ENCODE results near the gene SERPINC1. TPM values are rescaled to one million over a fixed set of nuclear protein-coding genes. Genes with fewer than 3 reads are reported as not detected.
"Not testable (repeated sequence)": the region's sequence is repeated elsewhere in the genome, so short reads cannot be mapped to it uniquely, and the experiment has no call there.

Gene SERPINC1
- total and polyA plus RNA-seq, 7 donors, result 0.08 to 5.3 (median 0.37) TPM; not detected in 3

GRCh38 chr1:173887627-173888026 is 29.5 kb downstream of the SERPINC1 start:
- no peak for TF ChIP-seq CTCF (IDR thresholded peaks at IDR 0.05)
- intact Hi-C loops (cut with DNase I), result no loop called here
- no peak for ATAC-seq

GRCh38 chr1:173886746-173887611 is 30.1 kb downstream of the SERPINC1 start:
- 86 to 89% (median 88%) methylated on average over 4 of the region's 4 CpGs for WGBS, 3 donors
- DNase-seq (no peak), ATAC-seq (no peak)
- no peaks in the 10 kb centered on the region for H3K4me1 ChIP-seq
- no peak overlapping the region for H3K27ac ChIP-seq
- intact Hi-C loops (cut with DNase I), result no loop called here
- no peaks in the 10 kb centered on the region for H3K27me3 ChIP-seq (ENCODE audit: insufficient read depth in 3 of 3, low read length in 2 of 3)
- peaks cover 0 to 41% of the 10 kb centered on the region in 2 donors for H3K36me3 ChIP-seq (ENCODE audit: insufficient read depth in 1 of 2, low read depth in 1 of 2)
- no peak overlapping the region for H3K4me3 ChIP-seq
- H3K9me3 ChIP-seq, result no peaks in the 10 kb centered on the region
- TF ChIP-seq CTCF (IDR thresholded peaks at IDR 0.05), result no peak

More at GRCh38 chr1:173887627-173888026, 29.5 kb downstream of the SERPINC1 start:
- no peak overlapping the region for H3K27ac ChIP-seq
- H3K4me3 ChIP-seq, result no peak overlapping the region
- no peak for DNase-seq
- H3K4me1 ChIP-seq, result no peaks in the 10 kb centered on the region
- H3K9me3 ChIP-seq, result no peaks in the 10 kb centered on the region
- peaks cover 0 to 41% of the 10 kb centered on the region in 2 donors for H3K36me3 ChIP-seq (ENCODE audit: insufficient read depth in 1 of 2, low read depth in 1 of 2)
- WGBS, 3 donors, result 98 to 99% (median 98%) methylated on average over 2 of the region's 2 CpGs
- no peaks in the 10 kb centered on the region for H3K27me3 ChIP-seq (ENCODE audit: insufficient read depth in 3 of 3, low read length in 2 of 3)

- ATAC-seq, result no peak
- H3K27ac ChIP-seq, result no peak overlapping the region
- WGBS, 3 donors, result 71 to 86% (median 74%) methylated on average over 5 of the region's 5 CpGs
- H3K4me3 ChIP-seq, result no peak overlapping the region
- no peak for DNase-seq
- TF ChIP-seq CTCF (IDR thresholded peaks at IDR 0.05), result no peak
- H3K4me1 ChIP-seq, result no peaks in the 10 kb centered on the region
- peaks cover 0 to 45% of the 10 kb centered on the region in 2 donors for H3K36me3 ChIP-seq (ENCODE audit: insufficient read depth in 1 of 2, low read depth in 1 of 2)
- H3K27me3 ChIP-seq (ENCODE audit: insufficient read depth in 3 of 3, low read length in 2 of 3), result no peaks in the 10 kb centered on the region
- intact Hi-C loops (cut with DNase I), result no loop called here
- H3K9me3 ChIP-seq, result no peaks in the 10 kb centered on the region
These were observed 32.4 kb downstream of the SERPINC1 start for GRCh38 chr1:173884701-173885100.

GRCh38 chr1:173881117-173881516 is 36.0 kb downstream of the SERPINC1 start:
- H3K27ac ChIP-seq; DNase-seq; H3K9me3 ChIP-seq; H3K27me3 ChIP-seq (ENCODE audit: insufficient read depth in 3 of 3, low read length in 2 of 3); H3K4me3 ChIP-seq; intact Hi-C loops (cut with DNase I); ATAC-seq; H3K4me1 ChIP-seq: not testable (repeated sequence)
- WGBS, 3 donors, result 77 to 87% (median 82%) methylated on average over 4 of the region's 4 CpGs
- peaks cover 0 to 44% of the 10 kb centered on the region in 2 donors for H3K36me3 ChIP-seq (ENCODE audit: insufficient read depth in 1 of 2, low read depth in 1 of 2)

- intact Hi-C loops (cut with DNase I), result no loop called here
- H3K27me3 ChIP-seq (ENCODE audit: insufficient read depth in 3 of 3, low read length in 2 of 3), result no peaks in the 10 kb centered on the region
- no peak for DNase-seq
- H3K36me3 ChIP-seq (ENCODE audit: insufficient read depth in 1 of 2, low read depth in 1 of 2), result peaks cover 4 to 63% of the 10 kb centered on the region in 2 donors
- H3K9me3 ChIP-seq, result no peaks in the 10 kb centered on the region
- ATAC-seq, result no peak
- H3K27ac ChIP-seq, result no peak overlapping the region
- H3K4me3 ChIP-seq, result no peak overlapping the region
- H3K4me1 ChIP-seq, result no peaks in the 10 kb centered on the region
- no peak for TF ChIP-seq CTCF (IDR thresholded peaks at IDR 0.05)
These were observed 38.9 kb downstream of the SERPINC1 start for GRCh38 chr1:173878251-173878650.
